HG03045 (cell line): ENCODE data around the gene NCSTN.
"Not testable (repeated sequence)": the region's sequence is repeated elsewhere in the genome, so short reads cannot be mapped to it uniquely, and the experiment has no call there.

ENCODE experiments used
- ATAC-seq: cut with Tn5 transposase; IDR thresholded peaks from one replicate; pipeline ENCODE4 v1.9.1; 2021; ENCODE audit warnings: mild to moderate bottlenecking, moderate library complexity; ENCODE audit not compliant: unreplicated experiment

NCSTN gene

GRCh38 chr1:160370561-160371345, 27.6 kb downstream of the NCSTN start:
- ATAC-seq = no peak

- ATAC-seq = no peak
Observed at GRCh38 chr1:160371346-160371631, 28.1 kb downstream of the NCSTN start.

DNA sequence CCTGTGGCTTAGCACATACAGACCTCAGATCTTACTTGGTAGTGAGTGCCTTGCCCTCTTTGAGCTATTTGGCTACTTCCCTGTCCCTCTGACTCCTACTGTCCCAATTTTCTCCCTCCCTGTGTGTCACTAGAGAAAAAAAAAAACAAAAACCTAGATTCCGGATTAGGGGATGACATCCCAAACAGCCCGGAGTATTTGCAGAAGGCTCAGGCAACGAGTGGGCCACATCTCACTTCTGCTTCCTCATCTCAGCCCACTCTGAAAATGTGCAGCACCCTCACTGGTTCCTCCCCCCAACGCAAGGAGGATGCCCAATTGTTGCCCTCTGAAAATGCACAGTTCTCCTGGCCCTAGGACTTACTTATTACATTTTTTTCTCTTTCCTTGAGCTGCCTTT, 28.6 kb downstream of the NCSTN start:
- no peak for ATAC-seq

DNA sequence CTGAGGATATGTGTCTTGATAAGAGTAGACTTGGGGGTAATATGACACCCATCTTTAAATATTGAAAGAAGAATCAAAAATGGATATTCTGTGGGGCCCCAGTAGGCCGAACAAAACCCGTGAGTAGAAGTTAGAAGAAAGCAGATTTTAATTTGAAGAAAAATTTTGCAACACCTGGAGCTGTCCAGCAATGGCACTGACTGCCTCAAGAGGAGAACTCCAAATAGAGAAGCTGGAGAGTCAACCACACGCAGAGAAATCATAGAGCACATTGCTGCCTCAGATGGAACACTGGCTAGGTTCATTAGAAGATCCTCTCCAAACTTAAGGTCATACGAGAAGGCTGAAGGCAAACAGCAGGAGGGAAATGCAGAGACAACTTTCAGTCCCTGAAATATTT, 30.5 kb downstream of the NCSTN start:
- no peak for ATAC-seq

GRCh38 chr1:160374306-160375110, 31.3 kb downstream of the NCSTN start:
- no peak for ATAC-seq

GRCh38 chr1:160375788-160376524, 32.8 kb downstream of the NCSTN start:
- ATAC-seq = no peak

DNA sequence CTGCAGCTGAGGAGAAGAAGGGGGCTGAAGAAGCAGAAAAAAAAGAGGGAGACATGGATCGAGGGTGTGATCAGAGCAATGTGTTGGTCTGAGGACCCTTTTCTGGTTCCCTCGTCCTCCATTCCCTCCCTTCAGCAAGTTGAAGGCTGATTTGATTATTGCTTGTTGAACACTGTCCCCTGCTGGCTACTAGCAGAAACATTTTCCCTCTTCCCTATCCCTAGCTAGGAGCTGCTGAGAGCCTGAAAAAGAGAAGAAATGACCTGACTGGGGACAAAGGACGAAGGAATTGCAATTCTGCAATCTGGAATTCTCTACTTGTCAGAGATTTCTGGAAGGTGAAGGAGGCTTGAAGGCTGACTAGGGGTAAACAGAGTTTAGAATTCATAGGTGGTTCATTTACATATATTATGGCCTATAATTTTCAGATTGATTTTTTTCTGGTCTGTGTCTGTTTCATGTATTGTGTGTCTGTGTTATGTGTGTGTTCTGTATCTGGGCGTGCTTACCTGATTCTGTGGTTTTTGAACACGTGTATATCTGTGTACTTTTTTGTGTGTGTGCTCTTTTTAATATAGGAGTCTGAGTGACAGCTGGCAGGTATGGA, 33.4 kb downstream of the NCSTN start:
- ATAC-seq = no peak

DNA sequence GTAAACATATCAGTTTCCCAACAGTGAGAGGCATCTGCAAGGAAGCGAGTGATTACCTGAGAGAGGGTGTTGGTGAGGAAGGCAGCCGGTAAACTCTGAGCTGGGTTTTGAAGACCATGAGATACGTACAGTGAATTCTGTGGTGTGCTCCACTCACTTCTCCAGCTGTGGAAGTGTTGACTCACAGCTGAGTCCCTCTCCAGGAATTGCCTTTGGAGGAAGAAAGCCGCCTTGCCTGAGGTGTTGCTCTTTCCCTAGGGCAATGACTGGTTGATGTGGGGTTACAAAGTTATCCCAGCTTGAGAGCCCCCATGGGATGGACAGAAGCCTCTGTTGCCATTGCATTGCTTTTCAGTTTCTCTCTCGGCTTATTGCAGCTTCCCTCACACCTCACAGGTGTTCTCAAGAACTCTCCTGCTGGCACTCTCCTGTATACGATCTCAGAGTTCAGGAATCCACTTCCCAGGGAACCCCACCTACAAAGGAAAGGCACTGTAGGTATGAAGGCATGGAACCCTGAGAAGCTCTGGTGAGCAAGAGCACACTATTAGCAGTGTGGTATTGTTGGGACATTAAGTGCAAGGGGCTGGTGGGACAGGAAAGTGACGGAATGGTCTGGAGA, 34.5 kb downstream of the NCSTN start:
- ATAC-seq = no peak

DNA sequence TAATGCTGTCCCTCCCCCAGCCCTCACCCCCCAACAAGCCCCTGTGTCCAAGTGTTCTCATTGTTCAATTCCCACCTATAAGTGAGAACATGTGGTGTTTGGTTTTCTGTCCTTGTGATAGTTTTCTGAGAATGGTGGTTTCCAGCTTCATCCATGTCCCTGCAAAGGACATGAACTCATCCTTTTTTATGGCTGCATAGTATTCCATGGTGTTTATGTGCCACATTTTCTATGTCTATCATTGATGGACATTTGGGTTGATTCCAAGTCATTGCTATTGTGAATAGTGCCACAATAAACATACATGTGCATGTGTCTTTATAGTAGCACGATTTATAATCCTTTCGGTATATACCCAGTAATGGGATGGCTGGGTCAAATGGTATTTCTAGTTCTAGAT, 41.6 kb downstream of the NCSTN start:
- not testable (repeated sequence) for ATAC-seq

DNA sequence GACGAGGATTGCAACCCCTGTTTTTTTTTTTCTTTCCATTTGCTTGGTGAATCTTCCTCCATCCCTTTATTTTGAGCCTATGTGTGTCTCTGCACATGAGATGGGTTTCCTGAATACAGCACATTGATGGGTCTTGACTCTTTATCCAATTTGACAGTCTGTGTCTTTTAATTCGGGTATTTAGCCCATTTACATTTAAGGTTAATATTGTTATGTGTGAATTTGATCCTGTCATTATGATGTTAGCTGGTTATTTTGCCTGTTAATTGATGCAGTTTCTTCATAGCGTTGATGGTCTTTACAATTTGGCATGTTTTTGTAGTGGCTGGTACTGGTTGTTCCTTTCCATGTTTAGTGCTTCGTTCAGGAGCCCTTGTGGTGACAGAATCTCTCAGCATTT, 45.2 kb downstream of the NCSTN start:
- not testable (repeated sequence) for ATAC-seq

DNA sequence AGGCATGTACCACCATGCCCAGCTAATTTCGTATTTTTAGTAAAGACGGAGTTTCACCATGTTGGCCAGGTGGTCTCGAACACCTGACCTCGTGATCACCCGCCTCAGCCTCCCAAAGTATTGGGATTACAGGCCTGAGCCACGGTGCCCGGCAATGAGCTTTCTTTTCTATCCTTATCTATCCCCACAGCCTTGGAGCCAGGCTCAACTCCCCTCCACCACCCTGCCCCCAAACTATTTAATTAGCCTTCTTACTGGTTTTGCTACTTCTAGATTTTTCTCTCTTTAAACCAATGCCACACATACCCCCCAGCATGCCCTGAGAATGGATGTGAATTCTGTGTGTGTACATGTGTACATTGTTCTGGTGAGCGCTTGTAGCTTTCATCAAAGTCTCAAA, 51.5 kb downstream of the NCSTN start:
- ATAC-seq = no peak

DNA sequence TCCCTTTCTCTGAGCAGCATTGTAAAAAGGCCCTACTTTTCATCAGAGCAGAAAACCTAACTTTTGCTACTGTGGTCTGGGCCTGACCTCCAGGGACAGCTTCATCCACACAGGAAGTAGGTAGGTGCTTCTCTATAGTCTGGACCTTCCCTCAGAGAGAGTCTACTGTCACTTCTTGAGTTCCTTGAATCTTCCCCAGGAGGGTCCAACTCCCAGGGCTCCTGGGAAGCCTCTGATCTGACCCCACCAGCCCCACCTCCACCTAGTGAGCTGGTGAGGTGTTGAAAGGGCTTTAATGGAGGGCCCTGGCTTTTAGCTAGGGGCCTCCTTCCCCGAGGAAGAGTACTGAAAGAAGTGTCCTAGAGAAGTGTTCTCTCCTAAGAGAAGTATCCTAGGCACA, 54.5 kb downstream of the NCSTN start:
- no peak for ATAC-seq

DNA sequence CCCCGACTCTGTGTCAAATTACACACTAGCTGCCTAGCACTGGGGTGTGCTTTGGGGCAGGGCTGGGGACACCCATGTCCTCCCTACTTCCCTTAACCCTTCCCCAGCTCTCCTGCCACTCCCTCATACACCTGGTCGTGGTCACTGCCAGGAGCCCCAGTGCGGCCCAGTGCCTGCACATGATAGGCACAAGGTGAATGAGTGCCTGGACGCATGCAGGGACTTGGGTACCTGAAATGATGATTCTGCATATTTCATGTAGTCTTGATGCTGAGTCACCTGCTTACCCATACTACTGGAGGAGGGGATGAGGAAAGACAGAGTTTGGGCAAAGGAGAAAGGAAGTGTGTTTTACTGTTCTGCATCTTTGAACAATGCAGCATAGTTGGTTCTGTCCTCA, 55.6 kb downstream of the NCSTN start:
- ATAC-seq = no peak

DNA sequence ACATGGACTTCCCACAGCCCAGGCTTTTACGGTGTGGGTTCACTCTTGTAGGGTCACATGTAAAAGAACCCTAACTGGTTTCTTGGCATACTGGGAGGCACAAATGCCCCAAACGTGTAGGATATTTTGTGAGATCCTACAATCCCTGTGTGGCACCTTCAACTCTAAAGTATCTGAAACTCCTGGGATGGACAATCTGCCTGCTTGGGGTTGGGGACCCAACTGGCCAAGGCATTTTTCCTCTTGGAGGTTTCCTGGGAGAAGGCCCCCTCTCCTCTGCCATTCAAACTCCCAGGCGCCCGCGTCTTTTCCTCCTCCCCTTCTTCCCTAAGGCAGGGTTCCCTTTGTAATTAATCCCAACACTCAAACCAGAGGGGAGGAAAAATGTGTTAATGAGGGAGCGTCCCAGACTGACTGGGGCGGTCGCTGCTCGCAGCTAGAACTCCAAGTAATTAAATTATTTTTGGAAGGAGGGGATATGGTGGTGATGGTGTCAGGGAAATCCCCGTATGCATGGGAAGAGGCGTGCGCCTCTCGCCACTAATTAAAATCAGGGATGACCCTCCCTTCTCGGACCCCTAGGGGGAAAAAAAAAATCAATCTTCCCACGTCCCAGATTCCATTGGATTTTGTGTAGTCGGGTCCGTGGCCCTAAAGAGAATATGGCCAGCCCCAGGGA, 56.5 kb downstream of the NCSTN start:
- ATAC-seq = no peak

- ATAC-seq = no peak
Observed at GRCh38 chr1:160400223-160400645, 57.1 kb downstream of the NCSTN start, which contains the start of gene VANGL2. VANGL2 (plus strand) TSS chr1:160400564; CDS start chr1:160415838, 15,274 bp downstream.

GRCh38 chr1:160400646-160401486, 57.7 kb downstream of the NCSTN start:
- ATAC-seq = no peak

- ATAC-seq = no peak
Observed at GRCh38 chr1:160401487-160401805, 58.3 kb downstream of the NCSTN start.

DNA sequence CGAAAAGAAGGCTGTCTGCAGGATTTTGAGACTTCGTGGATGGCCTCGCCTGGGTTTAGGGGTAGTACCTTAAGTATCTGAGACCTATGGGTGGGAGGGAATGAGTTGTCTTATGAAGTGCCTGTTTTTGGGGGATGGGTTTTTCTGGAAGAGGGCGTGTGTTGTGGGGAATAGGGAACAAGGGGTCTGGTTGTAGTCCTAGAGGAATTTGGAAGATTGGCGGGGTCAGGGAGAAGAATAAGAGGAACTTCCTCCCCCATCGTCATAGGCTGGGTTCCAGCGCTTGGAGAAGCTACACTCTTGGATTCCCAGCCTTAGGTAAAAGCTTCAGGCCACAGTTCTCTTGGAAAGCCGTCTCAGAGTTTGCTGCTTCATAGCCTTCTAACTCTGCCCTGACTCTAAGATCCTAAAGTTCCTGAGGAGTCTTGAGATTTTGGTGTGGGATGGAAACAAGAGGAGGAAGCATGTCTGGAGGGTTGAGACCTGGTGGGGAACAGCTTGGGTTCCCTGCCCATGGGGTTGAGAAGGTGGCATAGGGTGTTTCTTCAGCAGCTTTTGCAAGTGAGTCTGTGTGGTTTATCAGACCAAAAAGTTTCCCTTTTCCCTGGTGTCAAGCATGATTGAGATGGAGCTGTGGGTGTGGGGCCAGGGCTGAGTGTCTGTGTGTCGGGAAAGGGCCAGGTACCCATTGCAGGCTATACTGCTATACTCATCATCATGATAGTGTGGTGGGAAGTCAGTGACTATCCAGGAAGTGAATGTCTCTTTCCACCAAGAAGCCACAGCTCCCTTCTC, 59.0 kb downstream of the NCSTN start:
- no peak for ATAC-seq

DNA sequence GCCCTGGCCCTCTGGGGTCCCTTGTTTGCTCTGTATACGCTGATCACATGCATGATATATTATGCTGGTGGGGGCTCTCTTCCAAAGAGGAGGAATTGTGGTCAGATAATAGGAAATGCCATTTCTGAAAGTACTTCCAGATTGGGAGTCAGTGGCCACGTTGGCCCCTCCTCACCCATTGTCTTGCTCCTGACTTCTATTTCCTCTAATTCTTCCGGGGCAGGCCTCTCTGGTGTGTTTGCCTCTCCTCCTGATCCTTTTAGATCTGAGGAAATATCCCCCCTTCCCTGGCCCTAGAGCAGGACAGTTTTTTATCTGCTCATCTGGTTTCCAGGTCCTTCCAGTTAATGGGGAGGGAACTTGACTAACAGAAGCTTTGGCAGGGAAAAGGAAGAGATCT, 60.1 kb downstream of the NCSTN start:
- ATAC-seq = no peak
